HEK293T (cell line): ENCODE measurements around the gene KLF12.

Experiments used
- CTCF ChIA-PET: fragments of 350-600 bp; formaldehyde crosslinking; extraction: SDS; loops from one replicate; lab custom pipeline; 2021; ENCODE audit warnings: antibody characterized with exemption, inconsistent platforms; lab: Yijun Ruan, JAX
- POLR2A ChIA-PET: fragments of 350-600 bp; formaldehyde crosslinking; extraction: SDS; loops from one replicate; lab custom pipeline; 2020; ENCODE audit warnings: antibody characterized with exemption, inconsistent platforms; lab: Yijun Ruan, JAX
- DNase-seq: peaks from one replicate; pipeline ENCODE4 v3.0.0; 2012; ENCODE audit warnings: mixed read lengths; ENCODE audit errors: extremely low spot score
- ARNT ChIP-seq: fragments of 450-650 bp; IDR thresholded peaks from 2 replicates; pipeline ENCODE4 v1.6.1; 2017; ENCODE audit warnings: mild to moderate bottlenecking
- BHLHE40 ChIP-seq: fragments of 450-650 bp; IDR thresholded peaks from 2 replicates; pipeline ENCODE4 v1.6.1; 2016; ENCODE audit warnings: mild to moderate bottlenecking, moderate library complexity, borderline replicate concordance
- CTBP1 ChIP-seq: fragments of 450-650 bp; IDR thresholded peaks from 2 replicates; pipeline ENCODE4 v1.6.1; 2016; ENCODE audit warnings: borderline replicate concordance
- ELF4 ChIP-seq: fragments of 450-650 bp; IDR thresholded peaks from 2 replicates; pipeline ENCODE4 v1.6.1; 2017; ENCODE audit warnings: antibody characterized with exemption
- FOXA1 ChIP-seq: fragments of 450-650 bp; IDR thresholded peaks from 2 replicates; pipeline ENCODE4 v1.6.1; 2016; ENCODE audit warnings: mild to moderate bottlenecking
- FOXK2 ChIP-seq: fragments of 450-650 bp; IDR thresholded peaks from 2 replicates; pipeline ENCODE4 v1.6.1; 2016; ENCODE audit warnings: mild to moderate bottlenecking
- FOXM1 ChIP-seq: fragments of 450-650 bp; IDR thresholded peaks from 2 replicates; pipeline ENCODE4 v1.6.1; 2017; ENCODE audit warnings: mild to moderate bottlenecking, borderline replicate concordance
- HDGF ChIP-seq: fragments of 450-650 bp; IDR thresholded peaks from 2 replicates; pipeline ENCODE4 v1.6.1; 2017; ENCODE audit warnings: antibody characterized with exemption, borderline replicate concordance
- L3MBTL2 ChIP-seq: fragments of 450-650 bp; conservative IDR thresholded peaks from 2 replicates; pipeline ENCODE4 v1.6.1; 2016; ENCODE audit warnings: mild to moderate bottlenecking
- LEF1 ChIP-seq: fragments of 450-650 bp; IDR thresholded peaks from 2 replicates; pipeline ENCODE4 v1.6.1; 2017; ENCODE audit warnings: mild to moderate bottlenecking, borderline replicate concordance
- NFRKB ChIP-seq: fragments of 450-650 bp; IDR thresholded peaks from 2 replicates; pipeline ENCODE4 v1.6.1; 2016; ENCODE audit warnings: mild to moderate bottlenecking, moderate library complexity
- SP1 ChIP-seq: fragments of 450-650 bp; IDR thresholded peaks from 2 replicates; pipeline ENCODE4 v1.6.1; 2017
- SUZ12 ChIP-seq: fragments of 450-650 bp; IDR thresholded peaks from 2 replicates; pipeline ENCODE4 v1.6.1; 2016; ENCODE audit warnings: mild to moderate bottlenecking
- TARDBP ChIP-seq: fragments of 450-650 bp; IDR thresholded peaks from 2 replicates; pipeline ENCODE4 v1.6.1; 2016
- ZNF384 ChIP-seq: fragments of 450-650 bp; IDR thresholded peaks from 2 replicates; pipeline ENCODE4 v1.6.1; 2016
- TF ChIP-seq, protein P1 (sequence below): fragments of 450-650 bp; IDR thresholded peaks from 2 replicates; pipeline ENCODE4 v1.6.1; 2016

The KLF12 gene

DNA sequence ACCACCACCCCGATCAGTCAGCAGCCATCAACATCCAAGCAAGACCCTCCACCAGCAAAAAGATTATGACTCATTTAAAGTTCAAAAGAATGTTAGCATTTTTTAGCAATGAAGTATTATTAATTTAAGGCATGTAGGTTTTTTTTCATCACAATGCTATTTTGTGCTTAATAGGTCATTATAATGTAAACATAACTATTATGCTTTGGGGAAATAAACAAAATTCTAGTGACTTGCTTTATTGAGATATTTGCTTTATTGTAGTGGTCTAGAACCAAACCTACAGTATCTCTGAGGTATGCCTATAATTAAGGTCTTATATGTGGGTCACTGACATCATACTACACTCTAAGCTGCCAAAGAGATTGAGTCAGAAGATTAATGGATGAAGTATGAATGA lies 20.0 kb downstream of the KLF12 start:
- ChIA-PET POLR2A (no interaction called here), CTCF (no interaction called here)
- TF ChIP-seq NFRKB (no peak), ARNT (no peak), ZNF384 (no peak), CTBP1 (no peak), SUZ12 (no peak), FOXM1 (no peak), FOXA1 (no peak), HDGF (no peak), L3MBTL2 (no peak)
- TF ChIP-seq, protein P1, sequence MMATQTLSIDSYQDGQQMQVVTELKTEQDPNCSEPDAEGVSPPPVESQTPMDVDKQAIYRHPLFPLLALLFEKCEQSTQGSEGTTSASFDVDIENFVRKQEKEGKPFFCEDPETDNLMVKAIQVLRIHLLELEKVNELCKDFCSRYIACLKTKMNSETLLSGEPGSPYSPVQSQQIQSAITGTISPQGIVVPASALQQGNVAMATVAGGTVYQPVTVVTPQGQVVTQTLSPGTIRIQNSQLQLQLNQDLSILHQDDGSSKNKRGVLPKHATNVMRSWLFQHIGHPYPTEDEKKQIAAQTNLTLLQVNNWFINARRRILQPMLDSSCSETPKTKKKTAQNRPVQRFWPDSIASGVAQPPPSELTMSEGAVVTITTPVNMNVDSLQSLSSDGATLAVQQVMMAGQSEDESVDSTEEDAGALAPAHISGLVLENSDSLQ, result no peak
- no peak for DNase-seq

DNA sequence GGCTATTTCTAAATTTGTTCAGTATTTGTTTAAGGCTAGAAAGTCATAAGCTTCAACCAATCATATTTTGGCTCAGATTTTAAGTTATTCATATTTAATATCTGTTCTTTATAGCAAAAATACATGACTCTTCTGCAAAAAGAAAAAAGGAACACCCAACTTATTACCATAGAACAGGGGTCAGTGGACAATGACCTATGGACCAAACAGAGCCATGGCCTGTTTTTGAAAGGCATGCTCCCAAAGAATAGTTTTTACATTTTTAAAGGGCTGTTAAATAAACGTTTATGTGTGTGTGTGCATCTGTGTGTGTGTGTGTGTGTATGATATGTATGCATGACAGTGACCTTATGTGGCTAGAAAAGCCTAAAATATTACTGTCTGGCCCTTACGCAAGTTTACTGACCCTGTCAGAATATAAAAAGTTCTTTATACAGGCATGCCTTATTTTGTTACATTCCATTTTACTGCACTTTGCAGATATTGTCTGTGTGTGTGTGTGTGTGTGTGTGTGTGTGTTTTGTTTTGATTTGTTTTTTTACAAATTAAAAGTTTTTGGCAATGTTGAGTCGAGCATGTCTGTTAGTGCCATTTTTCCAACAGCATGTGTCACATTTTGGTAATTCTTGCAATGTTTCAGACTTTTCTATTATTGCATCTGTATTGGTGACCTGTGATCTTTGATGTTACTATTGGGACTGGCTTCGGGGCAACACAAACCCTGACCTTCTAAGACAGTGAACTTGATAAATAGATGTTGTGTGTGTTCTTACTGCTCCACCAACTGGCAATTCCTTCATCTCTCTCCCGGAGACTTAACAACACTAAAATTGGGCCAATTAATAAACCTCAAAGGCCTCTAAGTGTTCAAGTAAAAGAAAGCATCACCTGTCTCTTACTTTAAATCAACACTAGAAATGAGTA lies 22.0 kb downstream of the KLF12 start:
- POLR2A ChIA-PET, result no interaction called here
- DNase-seq, result no peak
- 0 out of 2 replicates have a peak, but pooled peaks have one; percentile 18 for TF ChIP-seq CTBP1
- no peak for TF ChIP-seq HDGF
- CTCF ChIA-PET, result interaction anchor here (1.0 kb wide), 1 partner anchor 9 kb away, joined by 3 read pairs; no protein-coding TSS in a partner anchor

DNA sequence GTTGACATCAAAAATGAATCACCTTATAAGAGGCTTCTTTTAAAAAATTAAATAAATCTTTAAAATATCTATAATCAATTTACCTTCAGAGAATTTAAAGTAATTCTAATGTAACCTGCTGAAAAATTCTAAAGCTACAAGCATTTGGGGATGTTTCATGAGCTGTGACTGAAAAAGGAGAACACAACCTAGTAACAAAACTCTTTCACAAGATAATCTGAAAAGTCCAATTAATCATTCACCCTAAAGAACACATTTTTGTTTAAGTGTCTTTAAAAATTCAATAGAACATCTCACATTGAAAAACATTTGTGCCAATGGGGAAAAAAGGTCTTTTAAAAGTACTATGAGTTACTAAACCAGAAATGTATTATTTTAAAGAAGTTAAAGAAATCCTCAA lies 22.8 kb downstream of the KLF12 start:
- no peak for DNase-seq
- POLR2A ChIA-PET, result no interaction called here
- CTCF ChIA-PET, result no interaction called here
- TF ChIP-seq FOXM1, result no peak
- no peak for TF ChIP-seq TARDBP
- no peak for TF ChIP-seq LEF1
- TF ChIP-seq, protein P1, result no peak
- no peak for TF ChIP-seq ELF4
- TF ChIP-seq ARNT, result no peak
- no peak for TF ChIP-seq FOXK2
- TF ChIP-seq HDGF, result no peak
- no peak for TF ChIP-seq CTBP1
- no peak for TF ChIP-seq NFRKB
- TF ChIP-seq L3MBTL2, result no peak
- no peak for TF ChIP-seq ZNF384
- TF ChIP-seq SP1, result no peak
- TF ChIP-seq BHLHE40, result no peak
- no peak for TF ChIP-seq FOXA1
- no peak for TF ChIP-seq SUZ12

DNA sequence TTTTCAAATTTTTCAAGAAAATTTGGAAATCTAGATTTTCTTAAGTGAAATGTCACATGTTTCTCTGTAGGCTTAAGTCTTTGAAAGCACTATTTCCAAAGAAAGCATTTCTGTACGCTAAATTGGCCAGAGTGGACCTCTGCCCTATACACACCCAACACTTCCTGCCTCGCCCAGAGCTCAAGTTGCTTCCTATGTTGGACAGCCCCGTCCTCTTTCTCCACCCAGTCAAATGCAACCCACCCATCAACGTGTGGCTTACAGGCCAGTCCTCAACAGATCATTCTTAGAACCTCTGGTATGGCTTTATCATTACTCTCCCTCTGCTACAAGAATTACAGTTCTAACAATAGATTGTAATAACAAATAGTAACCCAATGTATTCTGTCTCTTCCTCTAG lies 24.2 kb downstream of the KLF12 start:
- ChIA-PET CTCF (interaction anchor here (1.2 kb wide), 1 partner anchor 23 kb away, joined by 3 read pairs; no protein-coding TSS in a partner anchor), POLR2A (no interaction called here)
- no peak for DNase-seq
- no peak for TF ChIP-seq NFRKB
- no peak for TF ChIP-seq ZNF384
- no peak for TF ChIP-seq ELF4
- no peak for TF ChIP-seq HDGF
- no peak for TF ChIP-seq TARDBP
- TF ChIP-seq BHLHE40, result no peak
- no peak for TF ChIP-seq FOXM1

DNA sequence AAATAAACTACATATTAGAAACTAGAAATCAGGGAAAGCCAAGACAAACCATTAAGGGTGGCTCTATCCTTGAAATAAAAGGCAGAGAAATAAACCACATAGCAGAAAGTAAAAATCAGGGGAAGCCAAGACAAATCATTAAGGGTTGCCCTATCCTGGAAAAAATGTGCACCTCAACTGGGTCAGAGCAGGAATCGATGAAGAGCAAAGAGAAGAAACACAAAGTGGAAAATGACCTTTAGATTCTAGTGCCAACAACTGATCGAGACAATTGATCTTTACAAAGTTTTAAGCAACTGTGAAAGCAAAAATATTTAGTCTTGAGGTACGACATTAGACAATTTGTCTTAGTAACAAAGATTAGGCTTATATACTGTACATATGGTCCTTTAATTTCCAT lies 26.6 kb downstream of the KLF12 start:
- DNase-seq, result no peak
- CTCF ChIA-PET, result no interaction called here
- TF ChIP-seq, protein P1, result no peak
- TF ChIP-seq CTBP1 (no peak), LEF1 (no peak), ARNT (no peak), TARDBP (no peak), HDGF (no peak), FOXA1 (no peak), FOXM1 (no peak), ZNF384 (no peak), NFRKB (no peak), FOXK2 (no peak), ELF4 (no peak), L3MBTL2 (no peak)
- POLR2A ChIA-PET, result no interaction called here

DNA sequence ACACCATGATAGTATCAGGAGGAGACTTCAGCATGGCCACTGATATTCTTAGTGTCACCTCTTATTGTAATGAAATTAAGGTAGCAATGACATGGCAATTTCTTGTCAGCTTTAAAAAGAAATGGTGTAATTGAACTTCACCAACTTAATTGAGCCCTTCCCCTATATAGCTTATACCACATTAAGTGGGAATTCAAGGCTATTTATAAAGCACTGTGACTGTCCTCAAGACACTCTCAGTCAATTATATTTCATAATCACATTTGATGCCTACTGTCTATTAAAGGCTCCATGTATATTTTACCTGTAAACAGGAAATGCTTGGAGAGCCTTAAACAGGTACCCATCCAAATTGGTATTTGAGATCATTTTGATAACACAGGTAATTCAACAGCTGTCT lies 28.3 kb downstream of the KLF12 start:
- DNase-seq, result no peak
- ChIA-PET POLR2A (no interaction called here), CTCF (no interaction called here)
- TF ChIP-seq BHLHE40 (no peak), CTBP1 (no peak), LEF1 (no peak), SP1 (no peak)
